Heart right ventricle (tissue), 16 donors: ENCODE results near the gene KAT6B. TPM values are rescaled to one million over a fixed set of nuclear protein-coding genes. Genes with fewer than 3 reads are reported as not detected.

Experiments
- ATAC-seq, 8 donors: fragments of 200-7000 bp; cut with Tn5 transposase; one replicate each; pipeline ENCODE4 v1.9.1; 2020; ENCODE audit warnings: mild to moderate bottlenecking in 8 of 8, moderate library complexity in 8 of 8, moderate number of reproducible peaks in 1 of 8
- DNase-seq, 2 donors: peaks; one replicate each; pipeline ENCODE4 v3.0.0-alpha.2; 2020
- H3K27ac ChIP-seq, 10 donors: fragments of 200-600 bp; sonication (generic) in 2 of 10; one replicate each; pipeline versions ENCODE4 v1.5.0 to v1.8.0; 2020 to 2022; ENCODE audit warnings: mild to moderate bottlenecking in 3 of 10
- H3K27me3 ChIP-seq, 7 donors: fragments of 200-600 bp; one replicate each; pipeline ENCODE4 v1.8.0; 2021 to 2022; ENCODE audit warnings: mild to moderate bottlenecking in 2 of 7
- H3K36me3 ChIP-seq, 9 donors: fragments of 200-600 bp; sonication (generic) in 1 of 9; one replicate each; pipeline versions ENCODE4 v1.5.0 to v1.8.0; 2020 to 2022; ENCODE audit warnings: mild to moderate bottlenecking in 2 of 9
- H3K4me1 ChIP-seq, 9 donors: fragments of 200-600 bp; sonication (generic) in 1 of 9; one replicate each; pipeline versions ENCODE4 v1.5.0 to v1.8.0; 2020 to 2022; ENCODE audit warnings: mild to moderate bottlenecking in 4 of 9
- H3K4me3 ChIP-seq, 10 donors: fragments of 200-600 bp; sonication (generic) in 2 of 10; one replicate each; pipeline versions ENCODE4 v1.5.0 to v1.8.0; 2020 to 2022; ENCODE audit warnings: mild to moderate bottlenecking in 7 of 10, moderate library complexity in 2 of 10
- H3K9me3 ChIP-seq, 11 donors: fragments of 200-600 bp in 10 of 11; sonication (generic) in 2 of 11; one replicate each; pipeline versions ENCODE4 v1.5.0 to v1.8.0; 2013 to 2022; ENCODE audit warnings: mild to moderate bottlenecking in 2 of 11, control low read depth in 1 of 11, moderate library complexity in 1 of 11
- WGBS, 2 donors: extraction: QIAGEN DNeasy Blood & Tissue Kit; methylation state at CpG; one replicate each; pipeline ENCODE4 v1.1.7; 2013; ENCODE audit warnings: inconsistent platforms in 1 of 2; 5-methylcytosine and 5-hydroxymethylcytosine counted together
- intact Hi-C, 10 donors: fragments of 100-400 bp; cut with DNase I; formaldehyde crosslinking; loops; one replicate each; pipeline versions ENCODE4 v1.11.1 to v1.14.2; 2022
- polyA plus RNA-seq, 2 donors: library from polyadenylated mRNA; stranded (reverse); fragments of 200-250 nt; gene quantifications; one replicate each; pipeline ENCODE4 v1.2.3, GENCODE V29; 2013
- total RNA-seq, 10 donors: library from RNA; stranded (reverse); fragmentation: NEBNext Ultra II Directional in 3 of 10; extraction: Animal tissue kit (Norgen Biotek cat#: 25700) in 3 of 10; gene quantifications; one replicate each; pipeline versions ENCODE4 v1.2.1 to v1.2.4, GENCODE V29; 2021 to 2023
- TF ChIP-seq, protein P1 (sequence below), 9 donors: fragments of 200-600 bp; sonication (generic) in 2 of 9; IDR thresholded peaks; one replicate each; pipeline versions ENCODE4 v1.5.0 to v1.8.0; 2021 to 2022; ENCODE audit warnings: antibody characterized with exemption in 9 of 9, mild to moderate bottlenecking in 5 of 9, moderate library complexity in 1 of 9
- donor health status: Arrhythmogenic right ventricular cardiomyopathy.
- donor health status: ischemic (EF 13 %, LVEDD 7.1; RV severe dilation, severe dysfunction).
- donor health status: healthy with polysubstance abuse.
- donor health status: DM: no; HTN: yes; CAD: no.
- donor health status: DM: no; HTN: no; CAD: no.
- donor health status: ischemic (EF 25% LVEDD 6.9; RV normal size, moderate dysfunction).
- donor health status: ischemic (EF 25% LVEDD 5.7; RV mildly dilated, moderate dysfunction).
- donor health status: healthy.
- donor health status: DM: yes; HTN: yes; CAD: no.
- donor health status: Ischemic cardiomyopathy.
- donor health status: ischemic (EF 35%, LVEDD 5.7; RV mildly dilated, moderate dysfunction).
- donor health status: nonischemic (EF 11% LVEDD 7.7; RV severe dilation, severe dysfunction).
- donor health status: DM: yes; HTN: yes; CAD: no.
- donor health status: PGD.
- donor health status: ischemic (EF 29% LVEDD 5.4; RV normal size, mild dysfunction).
- donor health status: nonischemic (EF 23%, LVEDD 6.1; RV moderate dilation, normal function).

Gene KAT6B
- total and polyA plus RNA-seq, 12 donors, result 3.4 to 58.4 (median 46.5) TPM

DNA sequence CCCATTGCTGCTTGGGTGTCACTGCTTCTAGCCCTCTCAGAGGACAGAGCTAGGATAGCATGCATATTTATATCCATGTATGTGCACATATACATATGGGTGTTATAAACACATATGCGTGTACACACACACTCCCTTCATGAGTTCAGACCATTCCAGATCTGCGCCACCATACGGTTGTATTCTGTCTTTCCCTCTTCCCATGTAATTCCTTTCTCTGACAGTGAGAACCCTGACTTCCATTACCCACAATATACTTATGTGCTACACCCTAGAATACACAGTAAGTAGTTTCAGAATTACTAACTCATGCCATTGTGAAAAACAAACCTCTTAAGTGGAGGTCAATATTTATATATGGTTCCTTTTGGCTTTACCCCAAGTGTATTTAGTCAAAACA, 168.5 kb downstream of the KAT6B start:
- TF ChIP-seq, protein P1, sequence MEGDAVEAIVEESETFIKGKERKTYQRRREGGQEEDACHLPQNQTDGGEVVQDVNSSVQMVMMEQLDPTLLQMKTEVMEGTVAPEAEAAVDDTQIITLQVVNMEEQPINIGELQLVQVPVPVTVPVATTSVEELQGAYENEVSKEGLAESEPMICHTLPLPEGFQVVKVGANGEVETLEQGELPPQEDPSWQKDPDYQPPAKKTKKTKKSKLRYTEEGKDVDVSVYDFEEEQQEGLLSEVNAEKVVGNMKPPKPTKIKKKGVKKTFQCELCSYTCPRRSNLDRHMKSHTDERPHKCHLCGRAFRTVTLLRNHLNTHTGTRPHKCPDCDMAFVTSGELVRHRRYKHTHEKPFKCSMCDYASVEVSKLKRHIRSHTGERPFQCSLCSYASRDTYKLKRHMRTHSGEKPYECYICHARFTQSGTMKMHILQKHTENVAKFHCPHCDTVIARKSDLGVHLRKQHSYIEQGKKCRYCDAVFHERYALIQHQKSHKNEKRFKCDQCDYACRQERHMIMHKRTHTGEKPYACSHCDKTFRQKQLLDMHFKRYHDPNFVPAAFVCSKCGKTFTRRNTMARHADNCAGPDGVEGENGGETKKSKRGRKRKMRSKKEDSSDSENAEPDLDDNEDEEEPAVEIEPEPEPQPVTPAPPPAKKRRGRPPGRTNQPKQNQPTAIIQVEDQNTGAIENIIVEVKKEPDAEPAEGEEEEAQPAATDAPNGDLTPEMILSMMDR (IDR thresholded peaks at IDR 0.05), result no peak
- Histone ChIP-seq H3K4me3 (no peak overlapping the region), H3K4me1 (peaks cover 0 to 7% (median 0%) of the 10 kb centered on the region in 9 donors), H3K27ac (no peak overlapping the region), H3K36me3 (peaks cover 0 to 91% (median 25%) of the 10 kb centered on the region in 9 donors), H3K9me3 (no peaks in the 10 kb centered on the region), H3K27me3 (no peaks in the 10 kb centered on the region)
- intact Hi-C loops, result no loop called here
- DNase-seq, result no peak
- 96 to 97% methylated on average over 3 of the region's 3 CpGs for WGBS, 2 donors
- ATAC-seq, result no peak

DNA sequence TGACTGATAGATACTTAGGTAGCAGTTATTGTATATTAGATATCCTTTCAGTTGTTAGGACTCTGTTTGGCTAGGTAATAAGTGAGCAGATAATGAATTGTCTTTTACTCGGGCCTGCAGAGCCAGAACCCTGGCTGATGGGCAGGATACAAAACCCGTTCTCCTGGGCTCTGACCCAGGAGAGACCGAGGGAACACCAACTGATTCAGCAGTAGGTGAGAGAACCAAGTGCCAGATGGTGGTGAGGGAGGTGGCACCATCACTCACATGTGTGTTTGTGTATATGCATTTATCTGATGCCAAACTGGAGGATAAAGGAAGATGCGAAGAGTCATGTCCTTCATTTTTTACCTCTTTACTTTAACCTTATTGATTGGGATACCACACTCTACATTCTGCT, 169.4 kb downstream of the KAT6B start:
- peaks cover 0 to 88% (median 25%) of the 10 kb centered on the region in 9 donors for H3K36me3 ChIP-seq
- no peak overlapping the region for H3K4me3 ChIP-seq
- TF ChIP-seq, protein P1 (IDR thresholded peaks at IDR 0.05), result no peak
- DNase-seq (no peak), ATAC-seq (no peak)
- 79 to 81% methylated on average over 4 of the region's 4 CpGs for WGBS, 2 donors
- H3K9me3 ChIP-seq, result no peaks in the 10 kb centered on the region
- no peak overlapping the region for H3K27ac ChIP-seq
- intact Hi-C loops, result no loop called here
- H3K27me3 ChIP-seq, result no peaks in the 10 kb centered on the region
- peaks cover 0 to 7% (median 0%) of the 10 kb centered on the region in 9 donors for H3K4me1 ChIP-seq

DNA sequence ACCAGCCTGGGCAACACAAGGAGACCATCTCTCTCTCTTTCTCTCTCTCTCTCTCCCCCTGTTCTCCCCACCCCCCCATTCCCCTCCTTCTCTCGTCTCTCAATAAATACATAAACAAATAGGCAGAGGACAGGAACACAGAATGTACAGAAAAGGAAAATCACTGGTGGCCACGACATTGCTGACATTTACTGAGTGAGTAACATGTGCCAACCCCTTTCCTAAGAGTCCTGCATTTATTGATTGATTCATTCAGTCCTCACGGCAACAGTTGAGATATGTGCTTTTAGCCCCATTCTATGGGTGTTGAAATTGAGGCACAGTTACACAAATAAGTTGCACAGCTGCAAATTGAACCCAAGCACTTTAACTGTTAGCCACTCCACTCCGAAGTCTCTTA, 170.8 kb downstream of the KAT6B start:
- intact Hi-C loops, result no loop called here
- Histone ChIP-seq H3K9me3 (no peaks in the 10 kb centered on the region), H3K4me3 (no peak overlapping the region), H3K36me3 (peaks cover 0 to 92% (median 28%) of the 10 kb centered on the region in 9 donors), H3K27me3 (no peaks in the 10 kb centered on the region), H3K27ac (no peak overlapping the region), H3K4me1 (no peaks in the 10 kb centered on the region)
- ATAC-seq (no peak), DNase-seq (no peak)
- TF ChIP-seq, protein P1 (IDR thresholded peaks at IDR 0.05), result no peak
- WGBS, 2 donors, result 86 to 95% methylated on average over 4 of the region's 4 CpGs

GRCh38 chr10:75000748-75001321, 174.4 kb downstream of the KAT6B start:
- Histone ChIP-seq H3K4me1 (no peaks in the 10 kb centered on the region), H3K27ac (no peak overlapping the region), H3K27me3 (no peaks in the 10 kb centered on the region), H3K9me3 (no peaks in the 10 kb centered on the region), H3K4me3 (no peak overlapping the region), H3K36me3 (peaks cover 0 to 82% (median 13%) of the 10 kb centered on the region in 9 donors)
- intact Hi-C loops, result no loop called here
- ATAC-seq, result no peak
- TF ChIP-seq, protein P1 (IDR thresholded peaks at IDR 0.05), result no peak
- WGBS, 2 donors, result 87 to 94% methylated on average over 10 of the region's 10 CpGs
- no peak for DNase-seq
